Peyer's patch (tissue), 4 donors: ENCODE results near the gene POLR2I.

Experiments used
- POLR2A ChIP-seq, 2 donors: fragments of 450-650 bp; IDR thresholded peaks; one replicate each; pipeline ENCODE4 v1.5.1; 2017; ENCODE audit warnings: antibody characterized with exemption in 2 of 2, mild to moderate bottlenecking in 2 of 2, moderate library complexity in 2 of 2
- TF ChIP-seq, protein P1 (sequence below), 6 experiments: fragments of 450-650 bp in 4 of 6; fragments of 200-600 bp in 2 of 6; sonication (generic) in 1 of 6; IDR thresholded peaks; one replicate each; pipeline ENCODE4 v1.5.1; 2017 to 2019; ENCODE audit warnings: antibody characterized with exemption in 6 of 6, mild to moderate bottlenecking in 3 of 6, moderate library complexity in 1 of 6

GRCh38 chr19:36113894-36114720, 568 bp downstream of the POLR2I start:
- TF ChIP-seq, protein P1, sequence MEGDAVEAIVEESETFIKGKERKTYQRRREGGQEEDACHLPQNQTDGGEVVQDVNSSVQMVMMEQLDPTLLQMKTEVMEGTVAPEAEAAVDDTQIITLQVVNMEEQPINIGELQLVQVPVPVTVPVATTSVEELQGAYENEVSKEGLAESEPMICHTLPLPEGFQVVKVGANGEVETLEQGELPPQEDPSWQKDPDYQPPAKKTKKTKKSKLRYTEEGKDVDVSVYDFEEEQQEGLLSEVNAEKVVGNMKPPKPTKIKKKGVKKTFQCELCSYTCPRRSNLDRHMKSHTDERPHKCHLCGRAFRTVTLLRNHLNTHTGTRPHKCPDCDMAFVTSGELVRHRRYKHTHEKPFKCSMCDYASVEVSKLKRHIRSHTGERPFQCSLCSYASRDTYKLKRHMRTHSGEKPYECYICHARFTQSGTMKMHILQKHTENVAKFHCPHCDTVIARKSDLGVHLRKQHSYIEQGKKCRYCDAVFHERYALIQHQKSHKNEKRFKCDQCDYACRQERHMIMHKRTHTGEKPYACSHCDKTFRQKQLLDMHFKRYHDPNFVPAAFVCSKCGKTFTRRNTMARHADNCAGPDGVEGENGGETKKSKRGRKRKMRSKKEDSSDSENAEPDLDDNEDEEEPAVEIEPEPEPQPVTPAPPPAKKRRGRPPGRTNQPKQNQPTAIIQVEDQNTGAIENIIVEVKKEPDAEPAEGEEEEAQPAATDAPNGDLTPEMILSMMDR (IDR thresholded peaks at IDR 0.05) = peak in 1 of 6 experiments; percentile 17
- TF ChIP-seq POLR2A (IDR thresholded peaks at IDR 0.05) = no peak
